ENCODE data around the gene CD244.
"Not testable (repeated sequence)": the region's sequence is repeated elsewhere in the genome, so short reads cannot be mapped to it uniquely, and the experiment has no call there.

Gene CD244
- total RNA-seq: 0.04 to 12.5 (median 1.3) reads per million in 17 experiments

GRCh38 chr1:160862203-160863060 is at the start of gene CD244:
Gene CD244, minus strand, starts transcription at chr1:160862887. Its CDS starts 210 bp downstream, at chr1:160862677.
- DNase-seq: peak; percentile 87 to 95 (median 93)

DNA sequence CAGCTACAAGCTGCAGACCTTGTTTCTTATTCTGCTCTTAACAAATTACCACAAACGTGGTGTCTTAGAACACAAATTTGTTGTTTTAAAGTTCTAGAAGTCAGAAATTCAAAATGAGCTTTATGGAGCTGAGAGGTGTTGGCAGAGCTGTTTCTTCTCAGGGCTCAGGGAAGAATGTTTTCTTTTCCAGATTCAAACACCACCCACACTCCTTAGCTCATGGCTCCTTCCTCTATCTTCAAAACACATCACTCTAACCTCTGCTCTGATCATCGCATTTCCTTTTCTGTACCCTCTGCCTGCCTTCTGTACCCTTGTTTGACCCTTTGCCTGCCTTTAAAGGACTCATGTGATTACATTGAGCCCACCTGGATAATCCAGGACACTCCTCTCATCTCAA is 49.2 kb upstream of the CD244 start:
- peak in 3 of 4 experiments; percentile 17 to 23 (median 19) for DNase-seq

- DNase-seq: no peak
Observed at GRCh38 chr1:160911441-160911840, 48.8 kb upstream of the CD244 start.

GRCh38 chr1:160910170-160910750 is 47.6 kb upstream of the CD244 start:
- DNase-seq: no peak

DNA sequence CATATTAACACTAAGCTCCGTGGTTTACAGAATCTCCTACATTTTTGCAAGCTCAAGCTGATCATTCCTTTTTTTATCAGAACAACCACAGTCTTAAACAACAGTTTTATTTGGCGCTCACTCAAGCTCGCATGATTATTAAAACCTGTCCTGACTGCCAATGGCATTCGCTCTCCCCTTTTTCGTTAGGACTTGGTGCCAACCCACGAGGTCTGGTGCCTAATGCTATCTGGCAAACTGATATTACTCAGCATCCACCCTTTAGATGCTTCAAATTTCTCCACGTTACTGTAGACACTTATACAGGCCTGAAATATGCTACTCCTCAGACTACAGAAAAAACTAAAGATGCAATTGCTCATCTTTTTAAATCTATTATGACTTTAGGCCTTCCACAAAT is 45.3 kb upstream of the CD244 start:
- no peak for DNase-seq

DNA sequence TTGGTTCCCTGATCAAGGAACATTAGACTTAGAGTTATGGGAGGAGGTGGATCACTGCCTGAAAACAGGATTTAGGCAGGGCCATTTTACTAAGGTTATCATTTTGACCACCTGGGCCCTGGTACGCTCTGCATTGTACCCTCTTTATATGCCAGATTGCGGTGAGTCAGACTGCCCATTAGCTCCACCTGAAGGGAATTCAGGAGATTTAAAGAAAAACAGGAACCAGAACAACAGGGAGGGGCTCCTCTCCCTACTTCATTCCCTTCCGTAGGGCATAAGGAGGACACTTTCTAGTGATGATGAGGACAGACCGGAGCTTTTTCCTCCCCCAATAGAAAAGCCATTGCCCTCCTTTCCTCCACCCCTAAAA is 42.9 kb upstream of the CD244 start:
- no peak for DNase-seq

GRCh38 chr1:160904783-160905616 is 42.3 kb upstream of the CD244 start:
- DNase-seq: no peak

GRCh38 chr1:160902251-160902650 is 39.6 kb upstream of the CD244 start:
- DNase-seq: not testable (repeated sequence)

DNA sequence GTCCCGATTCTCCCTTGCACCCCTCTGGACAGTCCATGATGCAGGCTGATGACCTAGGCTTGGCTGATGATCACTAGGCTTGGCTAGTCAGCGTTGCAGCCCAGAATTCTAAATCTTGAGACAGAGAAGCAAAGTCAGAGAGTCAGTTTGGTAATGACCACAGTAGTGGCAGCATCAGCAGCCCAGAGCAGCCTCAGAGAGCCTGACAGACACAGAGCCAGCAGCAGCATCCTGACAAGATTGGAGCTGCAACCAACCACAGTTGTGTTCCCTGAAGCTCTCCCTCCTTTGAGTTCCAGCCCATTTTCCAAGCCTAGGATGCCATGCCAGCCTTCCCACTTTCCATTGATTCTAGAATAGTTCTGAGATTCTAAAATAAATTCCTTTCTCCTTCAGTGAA is 39.1 kb upstream of the CD244 start:
- no peak for DNase-seq

- not testable (repeated sequence) for DNase-seq
Observed at GRCh38 chr1:160900683-160901082, 38.0 kb upstream of the CD244 start.

DNA sequence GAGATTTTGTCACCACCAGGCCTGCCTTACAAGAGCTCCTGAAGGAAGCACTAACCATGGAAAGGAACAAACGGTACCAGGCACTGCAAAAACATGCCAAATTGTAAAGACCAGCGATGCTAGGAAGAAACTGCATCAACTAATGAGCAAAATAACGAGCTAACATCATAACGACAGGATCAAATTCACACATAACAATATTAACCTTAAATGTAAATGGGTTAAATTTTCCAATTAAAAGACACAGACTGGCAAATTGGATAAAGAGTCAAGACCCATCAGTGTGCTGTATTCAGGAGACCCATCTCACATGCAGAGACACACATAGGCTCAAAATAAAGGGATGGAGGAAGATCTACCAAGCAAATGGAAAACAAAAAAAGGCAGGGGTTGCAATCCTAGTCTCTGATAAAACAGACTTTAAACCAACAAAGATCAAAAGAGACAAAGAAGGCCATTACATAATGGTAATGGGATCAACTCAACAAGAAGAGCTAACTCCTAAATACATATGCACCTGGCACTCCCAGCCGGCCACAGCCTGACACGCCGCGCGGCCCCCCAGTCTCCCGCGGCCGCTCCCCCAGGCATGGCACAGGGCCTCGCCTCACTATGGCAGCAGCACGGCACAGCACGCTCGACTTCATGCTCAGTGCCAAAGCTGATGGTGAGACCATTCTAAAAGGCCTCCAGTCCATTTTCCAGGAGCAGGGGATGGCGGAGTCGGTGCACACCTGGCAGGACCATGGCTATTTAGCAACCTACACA is 31.9 kb upstream of the CD244 start:
- not testable (repeated sequence) for DNase-seq

DNA sequence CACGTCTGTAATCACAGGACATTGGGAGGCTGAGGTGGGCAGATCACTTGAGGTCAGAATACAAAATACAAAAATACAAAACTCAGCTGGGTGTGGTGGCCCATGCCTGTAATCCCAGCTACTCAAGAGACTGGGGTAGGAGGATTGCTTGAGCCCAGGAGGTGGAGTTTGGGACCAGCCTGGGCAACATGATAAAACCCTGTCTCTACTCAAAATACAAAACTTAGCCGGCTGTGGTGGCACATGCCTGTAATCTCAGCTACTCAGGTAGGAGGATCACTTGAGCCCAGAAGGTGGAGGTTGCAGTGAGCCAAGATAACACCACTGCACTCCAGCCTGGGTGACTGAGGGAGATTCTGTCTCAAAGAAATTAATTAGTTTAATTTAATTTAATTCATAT is 28.8 kb upstream of the CD244 start:
- no peak for DNase-seq

- no peak for DNase-seq
Observed at GRCh38 chr1:160888926-160889325, 26.2 kb upstream of the CD244 start.

GRCh38 chr1:160887071-160887470 is 24.4 kb upstream of the CD244 start:
- DNase-seq: peak; percentile 26 to 67 (median 54)

DNA sequence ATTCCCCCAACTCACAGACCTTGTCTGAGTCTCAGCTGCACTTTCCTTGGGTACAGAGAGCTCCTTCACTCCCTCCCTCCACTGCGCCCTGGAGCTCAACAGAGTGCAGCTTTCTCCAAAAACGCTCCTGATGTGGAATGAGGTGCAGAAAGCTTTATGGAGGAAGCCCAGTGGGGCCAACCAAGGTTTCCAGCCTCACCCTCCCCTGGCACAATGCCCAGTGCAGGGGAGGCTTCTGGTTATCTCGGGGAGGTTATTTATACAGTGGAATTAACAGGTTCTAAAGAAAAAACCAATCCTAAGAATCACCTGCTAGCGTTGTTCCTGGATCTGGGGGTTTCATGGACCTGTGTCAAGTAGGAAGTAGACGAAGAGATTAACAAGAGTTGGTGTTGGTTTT is 22.4 kb upstream of the CD244 start, which contains the start of gene ITLN1:
Gene ITLN1, minus strand, starts transcription at position 139 of the 400 bp plus-strand sequence. CDS start 303 bp downstream, outside the sequence.
- DNase-seq: no peak

DNA sequence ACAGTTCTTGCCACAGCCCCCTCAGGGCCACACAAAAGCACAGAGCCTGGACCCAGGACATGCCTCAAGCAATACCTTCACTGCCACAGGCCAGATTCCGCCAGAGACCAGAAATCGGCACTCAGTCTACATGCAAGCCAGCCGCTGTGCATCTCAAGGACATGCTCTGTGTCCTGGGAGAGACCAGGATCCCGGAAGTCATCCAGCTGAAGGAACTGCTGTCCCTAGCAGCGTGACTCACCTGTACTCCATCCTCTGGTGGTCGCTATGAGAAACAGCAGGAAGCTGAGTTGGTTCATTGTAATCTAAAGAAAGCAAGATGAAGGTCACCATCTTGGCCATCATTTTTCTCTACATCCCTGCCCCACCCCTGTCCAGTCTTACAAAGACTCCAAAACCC is 21.9 kb upstream of the CD244 start:
- no peak for DNase-seq

DNA sequence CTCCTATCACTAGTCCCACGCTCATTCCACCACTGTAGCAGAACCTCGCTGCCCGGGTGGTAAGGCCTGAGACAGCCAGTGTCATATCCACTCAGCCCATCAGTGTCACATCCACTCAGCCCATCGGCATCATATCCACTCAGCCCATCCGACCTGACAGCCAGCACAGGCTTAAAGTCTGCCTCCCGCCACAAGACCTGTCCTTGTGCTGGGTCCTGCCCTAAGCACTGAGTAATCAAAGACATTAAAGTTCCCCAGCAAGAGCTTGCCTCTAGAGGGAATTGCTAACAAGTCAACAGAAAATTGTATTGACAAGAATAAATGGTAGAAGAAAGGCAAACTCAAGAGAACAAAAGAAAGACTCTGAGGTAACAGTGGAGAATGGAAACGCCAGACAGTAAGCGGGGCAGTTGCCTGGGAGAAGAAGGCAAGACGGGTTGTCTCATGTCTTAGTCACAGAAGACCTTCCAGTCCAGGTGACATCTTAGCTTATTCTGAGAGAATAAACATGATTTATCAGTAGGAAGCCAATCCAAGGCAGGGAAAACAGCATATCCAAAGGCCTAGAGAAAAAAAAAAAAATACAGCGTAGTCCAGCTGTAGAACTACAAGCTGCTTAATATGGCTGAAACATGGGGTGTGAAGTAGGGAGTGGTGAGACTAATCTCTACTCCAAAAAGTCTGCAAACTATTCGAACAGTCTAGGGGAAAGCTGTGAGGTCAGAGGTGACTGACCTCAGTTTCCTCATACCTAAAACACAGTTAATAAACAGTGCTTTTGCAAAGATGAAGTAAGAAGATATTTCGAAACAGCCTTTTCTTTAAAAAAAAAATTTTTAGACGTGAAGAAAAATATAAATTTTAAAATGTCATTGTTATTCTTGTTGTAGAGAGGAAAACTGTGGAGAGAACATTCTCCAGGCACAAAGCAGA is 21.2 kb upstream of the CD244 start:
- peak in 3 of 4 experiments; percentile 29 to 46 (median 43) for DNase-seq

DNA sequence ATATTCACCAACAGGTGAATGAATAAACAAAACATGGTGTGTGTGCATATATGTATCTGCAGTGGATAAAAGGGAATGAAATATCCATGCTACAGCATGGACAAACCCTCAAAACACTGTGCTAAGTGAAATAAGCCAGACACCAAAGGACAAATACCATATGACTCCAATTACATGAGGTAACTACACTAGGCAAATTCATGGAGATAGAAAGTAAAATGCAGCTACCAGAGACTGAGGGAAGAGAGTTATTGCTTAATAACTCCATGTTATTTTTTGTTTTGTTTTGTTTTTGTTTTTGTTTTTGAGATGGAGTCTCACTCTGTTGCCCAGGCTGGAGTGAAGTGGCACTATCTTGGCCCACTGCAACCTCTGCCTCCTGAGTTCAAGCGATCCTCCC is 19.9 kb upstream of the CD244 start:
- no peak for DNase-seq

DNA sequence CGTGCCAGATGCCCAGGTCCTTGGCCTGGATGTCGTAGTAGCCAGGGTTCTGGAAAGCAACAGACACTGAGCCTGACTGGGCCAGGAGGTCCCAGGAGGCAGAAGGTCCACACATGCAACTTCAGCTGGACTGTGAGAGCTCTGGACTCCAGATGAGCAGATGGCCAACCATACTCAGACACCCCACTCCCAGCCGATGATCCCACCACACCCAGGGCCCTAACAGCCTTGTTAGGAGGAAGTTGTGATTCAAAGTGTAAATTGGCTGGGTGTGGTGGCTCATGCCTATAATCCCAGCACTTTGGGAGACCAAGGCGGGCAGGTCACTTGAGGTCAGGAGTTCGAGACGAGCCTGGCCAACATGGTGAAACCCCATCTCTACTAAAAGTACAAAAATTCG is 18.6 kb upstream of the CD244 start:
- not testable (repeated sequence) for DNase-seq

- DNase-seq: peak; percentile 31 to 75 (median 62)
Observed at GRCh38 chr1:160880216-160880615, 17.5 kb upstream of the CD244 start.

- DNase-seq: no peak
Observed at GRCh38 chr1:160879056-160879455, 16.4 kb upstream of the CD244 start.
